ENCODE measurements around the gene OTOP2. TPM values are rescaled to one million over a fixed set of nuclear protein-coding genes. Genes with fewer than 3 reads are reported as not detected.

OTOP2 gene, protein sequence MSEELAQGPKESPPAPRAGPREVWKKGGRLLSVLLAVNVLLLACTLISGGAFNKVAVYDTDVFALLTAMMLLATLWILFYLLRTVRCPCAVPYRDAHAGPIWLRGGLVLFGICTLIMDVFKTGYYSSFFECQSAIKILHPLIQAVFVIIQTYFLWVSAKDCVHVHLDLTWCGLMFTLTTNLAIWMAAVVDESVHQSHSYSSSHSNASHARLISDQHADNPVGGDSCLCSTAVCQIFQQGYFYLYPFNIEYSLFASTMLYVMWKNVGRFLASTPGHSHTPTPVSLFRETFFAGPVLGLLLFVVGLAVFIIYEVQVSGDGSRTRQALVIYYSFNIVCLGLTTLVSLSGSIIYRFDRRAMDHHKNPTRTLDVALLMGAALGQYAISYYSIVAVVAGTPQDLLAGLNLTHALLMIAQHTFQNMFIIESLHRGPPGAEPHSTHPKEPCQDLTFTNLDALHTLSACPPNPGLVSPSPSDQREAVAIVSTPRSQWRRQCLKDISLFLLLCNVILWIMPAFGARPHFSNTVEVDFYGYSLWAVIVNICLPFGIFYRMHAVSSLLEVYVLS
- total RNA-seq (2014; rRNA removed; shearing (Covaris generic)), result not detected in 2 replicates

DNA sequence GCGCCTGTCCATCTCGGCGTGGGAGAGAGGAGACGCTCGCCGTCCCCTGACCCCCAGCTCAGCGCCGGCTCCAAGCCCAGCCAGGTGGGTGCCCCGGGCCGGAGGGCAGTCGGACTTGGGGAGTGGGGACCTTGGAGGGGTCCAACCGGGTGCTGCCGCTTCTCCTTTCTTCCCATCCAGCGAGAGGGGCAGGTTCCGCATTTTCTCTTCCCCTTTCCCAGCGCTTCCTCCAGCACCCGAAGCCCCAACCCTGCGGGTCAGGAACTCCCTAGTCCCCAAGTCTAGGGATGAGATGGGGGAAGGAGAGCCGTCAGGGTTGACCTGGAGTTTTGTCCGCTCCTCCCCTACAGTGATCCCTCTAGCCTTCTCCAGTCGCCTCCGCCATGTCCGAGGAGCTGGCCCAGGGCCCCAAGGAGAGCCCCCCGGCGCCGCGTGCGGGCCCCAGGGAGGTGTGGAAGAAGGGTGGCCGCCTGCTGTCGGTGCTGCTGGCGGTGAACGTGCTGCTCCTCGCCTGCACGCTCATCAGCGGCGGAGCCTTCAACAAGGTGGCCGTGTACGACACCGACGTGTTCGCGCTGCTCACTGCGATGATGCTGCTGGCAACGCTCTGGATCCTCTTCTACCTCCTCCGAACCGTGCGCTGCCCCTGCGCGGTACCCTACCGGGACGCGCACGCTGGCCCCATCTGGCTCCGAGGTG lies at the start of gene OTOP2:
Gene OTOP2, plus strand, starts transcription at position 24 of the 699 bp plus-strand sequence. Its CDS starts 360 bp downstream, at position 384.
- Histone ChIP-seq H3K4me3 (no peak within 1 kb of the TSS), H3K4me1 (replicated peaks) (peaks cover 22% of the 10 kb centered on the region), H3K36me3 (no peaks in the 10 kb centered on the region), H3K27ac (no peak within 1 kb of the TSS), H3K9me3 (replicated peaks) (peaks cover 3% of the 10 kb centered on the region; the same call in 1 of the 2 replicates), H3K27me3 (replicated peaks) (peaks cover 92% of the 10 kb centered on the region)
- no peak for DNase-seq (ENCODE audit: low read depth in 1 of 2, low spot score in 2 of 2)

DNA sequence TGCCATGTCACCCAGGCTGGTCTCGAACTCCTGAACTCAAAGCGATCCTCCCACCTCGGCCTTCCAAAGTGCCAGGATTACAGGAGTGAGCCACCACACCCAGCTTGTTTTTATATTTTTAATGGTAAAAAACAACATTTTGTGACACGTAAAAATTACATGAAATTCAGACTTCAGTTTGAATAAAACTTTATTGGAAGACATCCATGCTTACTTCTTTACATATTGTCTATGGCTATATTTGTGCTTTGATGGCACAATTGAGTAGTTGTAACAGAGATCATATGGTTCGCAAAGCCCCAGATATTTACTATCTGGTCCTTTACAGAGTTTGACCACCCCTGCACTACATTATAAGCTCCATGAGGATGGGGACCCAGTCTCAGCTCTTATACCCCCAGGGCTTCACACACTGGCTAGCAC lies 49.4 kb upstream of the OTOP2 start:
- H3K9me3 ChIP-seq (replicated peaks), result no peaks in the 10 kb centered on the region
- no peak overlapping the region for H3K4me3 ChIP-seq
- peaks cover 5% of the 10 kb centered on the region for H3K27me3 ChIP-seq (replicated peaks)
- DNase-seq (ENCODE audit: low read depth in 1 of 2, low spot score in 2 of 2), result no peak
- H3K4me1 ChIP-seq (replicated peaks), result peaks cover 16% of the 10 kb centered on the region
- no peaks in the 10 kb centered on the region for H3K36me3 ChIP-seq
- no peak overlapping the region for H3K27ac ChIP-seq

DNA sequence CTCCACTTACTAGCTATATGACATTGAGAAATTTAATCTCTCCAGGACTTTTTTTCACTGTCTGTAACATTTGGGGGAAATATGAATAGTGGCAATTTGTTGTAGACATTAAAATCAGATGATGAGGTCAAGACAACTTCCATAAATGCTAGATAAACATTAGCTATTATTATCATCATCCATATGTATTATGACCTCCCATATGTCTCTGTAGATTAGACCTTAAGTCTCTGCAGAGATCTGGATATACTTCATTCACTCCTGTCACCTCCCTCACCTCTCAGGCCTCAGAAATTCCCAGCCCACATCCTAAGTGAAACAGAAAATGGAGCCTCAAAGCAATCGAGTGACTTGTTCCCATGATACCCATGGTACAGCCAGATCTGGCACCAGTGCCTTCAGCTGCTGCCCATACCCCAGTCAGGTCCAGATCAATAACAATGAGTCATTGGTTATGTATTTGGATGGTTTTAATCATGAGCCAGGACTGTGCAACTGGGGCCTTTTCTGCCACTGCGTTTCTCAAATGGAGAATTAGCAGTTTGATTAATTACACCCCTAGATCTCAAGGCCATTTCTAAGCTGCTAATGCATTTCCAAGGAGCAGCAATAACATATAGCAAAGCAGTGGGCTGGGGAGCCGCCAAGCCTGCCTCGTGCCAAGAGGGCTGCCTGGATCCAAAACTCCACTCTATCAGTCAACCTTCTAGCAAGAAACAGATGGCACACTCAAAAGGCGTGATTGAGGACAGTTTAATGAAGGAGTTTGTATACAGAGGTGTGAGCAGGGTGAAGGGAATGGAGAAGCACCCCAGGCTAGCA lies 48.7 kb upstream of the OTOP2 start:
- DNase-seq (ENCODE audit: low read depth in 1 of 2, low spot score in 2 of 2), result no peak
- Histone ChIP-seq H3K4me1 (replicated peaks) (peaks cover 16% of the 10 kb centered on the region), H3K4me3 (no peak overlapping the region), H3K27me3 (replicated peaks) (peaks cover 13% of the 10 kb centered on the region), H3K9me3 (replicated peaks) (no peaks in the 10 kb centered on the region), H3K36me3 (no peaks in the 10 kb centered on the region), H3K27ac (no peak overlapping the region)

DNA sequence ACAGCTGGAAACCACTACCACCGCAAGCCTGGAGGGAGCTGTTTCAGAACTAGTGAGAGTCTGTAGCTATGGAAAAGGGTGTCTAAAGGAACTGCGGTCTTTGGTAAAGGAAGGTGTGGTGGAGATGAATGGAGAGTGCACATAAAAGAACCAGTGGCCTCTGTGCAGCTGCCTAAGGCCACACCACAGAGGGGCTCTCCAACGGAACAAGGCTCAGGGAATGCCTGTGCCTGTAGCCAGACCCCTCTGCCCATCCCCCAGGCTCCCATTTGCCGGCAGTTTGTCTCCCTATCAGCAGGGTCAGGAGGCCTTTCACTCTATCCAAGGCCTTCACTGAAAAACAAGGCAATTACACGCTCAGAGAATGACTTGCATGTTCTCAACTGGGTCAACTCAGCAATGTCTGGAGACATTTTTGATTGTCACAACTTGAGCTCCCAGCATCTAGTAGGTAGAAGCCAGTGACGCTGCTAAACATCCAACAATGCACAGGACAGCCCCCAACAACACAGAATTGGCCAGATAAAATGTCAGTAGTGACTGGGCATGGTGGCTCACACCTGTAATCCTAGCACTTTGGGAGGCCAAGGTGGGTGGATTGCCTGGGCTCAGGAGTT lies 48.0 kb upstream of the OTOP2 start:
- DNase-seq (ENCODE audit: low read depth in 1 of 2, low spot score in 2 of 2), result no peak
- no peaks in the 10 kb centered on the region for H3K9me3 ChIP-seq (replicated peaks)
- no peaks in the 10 kb centered on the region for H3K36me3 ChIP-seq
- peaks cover 20% of the 10 kb centered on the region for H3K27me3 ChIP-seq (replicated peaks)
- peaks cover 16% of the 10 kb centered on the region for H3K4me1 ChIP-seq (replicated peaks)
- H3K27ac ChIP-seq, result no peak overlapping the region
- H3K4me3 ChIP-seq, result no peak overlapping the region

DNA sequence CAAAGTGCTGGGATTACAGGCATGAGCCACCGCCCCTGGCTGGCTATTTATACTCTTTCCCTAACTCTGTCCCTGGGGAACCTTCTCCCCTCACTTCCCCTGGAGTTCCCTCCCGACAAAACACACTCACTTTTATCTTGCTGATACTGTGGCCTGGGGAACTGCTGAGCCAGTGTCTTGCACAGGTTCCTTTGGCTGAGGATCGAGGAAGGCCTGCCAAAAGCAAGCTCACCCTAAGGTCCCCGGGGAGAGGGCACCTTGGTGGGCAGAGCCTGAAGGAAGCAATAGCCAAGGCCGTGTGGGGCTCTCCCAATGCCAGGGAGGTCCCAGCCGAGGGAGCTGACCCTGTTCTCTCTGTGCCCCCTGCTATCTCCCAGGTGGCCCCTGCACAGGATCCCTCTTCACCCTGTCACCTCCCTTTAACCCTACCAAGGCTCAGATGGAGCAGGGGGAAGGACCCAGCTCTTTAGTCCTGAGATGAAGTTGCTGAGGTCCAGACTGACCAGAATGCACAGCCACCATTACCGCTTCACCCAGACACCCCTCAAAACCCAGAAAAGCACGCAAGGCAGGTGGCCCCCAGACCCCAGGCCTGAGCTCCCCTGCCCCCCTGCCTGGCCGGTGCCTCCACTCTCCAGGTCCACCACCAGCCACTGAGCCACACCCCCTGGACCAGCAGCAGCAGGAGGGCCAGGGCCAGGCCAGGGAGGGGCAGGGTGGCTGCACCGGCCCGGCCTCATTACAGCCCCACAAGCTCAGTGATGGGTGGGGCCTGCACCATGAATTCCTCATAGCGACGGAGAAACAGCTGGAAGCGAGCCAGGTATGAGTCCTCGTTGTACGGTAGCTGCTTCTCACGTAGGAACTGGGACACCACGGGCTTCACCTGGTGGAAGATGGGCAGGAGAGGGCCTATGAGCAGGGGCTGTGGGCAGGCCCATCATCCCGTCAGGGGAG lies 46.2 kb upstream of the OTOP2 start:
- Histone ChIP-seq H3K4me3 (no peak overlapping the region), H3K4me1 (replicated peaks) (peaks cover 6% of the 10 kb centered on the region), H3K27ac (no peak overlapping the region), H3K27me3 (replicated peaks) (peaks cover 32% of the 10 kb centered on the region), H3K36me3 (no peaks in the 10 kb centered on the region), H3K9me3 (replicated peaks) (no peaks in the 10 kb centered on the region)
- no peak for DNase-seq (ENCODE audit: low read depth in 1 of 2, low spot score in 2 of 2)

DNA sequence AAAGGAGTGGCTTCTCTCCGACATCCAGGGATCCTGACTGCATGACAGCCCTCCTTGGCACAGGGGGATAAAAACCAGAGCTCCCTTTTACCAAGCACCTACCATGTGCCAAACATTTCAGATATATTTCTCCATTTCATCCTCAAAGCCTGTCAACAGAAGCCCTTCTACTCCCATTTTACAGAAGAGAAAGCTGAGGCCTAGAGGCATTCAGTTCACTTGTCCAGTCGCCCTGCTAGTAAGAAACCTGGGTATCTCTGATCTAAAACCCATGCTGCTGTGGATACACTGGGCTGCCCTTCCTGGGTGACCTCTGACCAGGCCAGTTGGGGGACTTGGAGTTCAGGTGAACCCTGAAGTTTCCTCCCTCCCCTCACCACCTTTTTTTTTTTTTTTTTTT lies 45.4 kb upstream of the OTOP2 start:
- Histone ChIP-seq H3K9me3 (replicated peaks) (no peaks in the 10 kb centered on the region), H3K4me3 (no peak overlapping the region), H3K27ac (no peak overlapping the region), H3K36me3 (no peaks in the 10 kb centered on the region), H3K27me3 (replicated peaks) (peaks cover 40% of the 10 kb centered on the region), H3K4me1 (replicated peaks) (peaks cover 5% of the 10 kb centered on the region)
- no peak for DNase-seq (ENCODE audit: low read depth in 1 of 2, low spot score in 2 of 2)

DNA sequence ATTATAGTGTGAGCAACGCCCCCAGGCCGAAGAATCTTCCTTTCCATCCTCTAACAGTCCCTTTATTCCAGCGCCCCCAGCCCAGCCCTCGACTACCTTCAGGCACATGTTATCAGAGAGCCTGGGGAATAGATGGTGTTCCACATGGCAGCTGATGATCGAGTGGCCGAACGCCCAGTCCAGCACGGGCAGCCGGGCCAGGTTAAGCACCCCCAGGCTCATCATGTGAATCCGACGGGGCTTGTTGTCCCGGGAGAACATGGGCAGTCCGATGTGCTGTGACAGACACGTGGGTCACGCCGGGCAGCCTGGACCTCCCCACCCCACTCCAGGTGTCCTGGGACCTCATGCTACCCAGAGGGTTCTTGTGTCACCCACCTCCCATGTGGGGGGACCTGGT lies 44.8 kb upstream of the OTOP2 start:
- H3K9me3 ChIP-seq (replicated peaks), result no peaks in the 10 kb centered on the region
- no peak for DNase-seq (ENCODE audit: low read depth in 1 of 2, low spot score in 2 of 2)
- H3K4me1 ChIP-seq (replicated peaks), result no peaks in the 10 kb centered on the region
- H3K4me3 ChIP-seq, result no peak overlapping the region
- H3K27ac ChIP-seq, result no peak overlapping the region
- H3K27me3 ChIP-seq (replicated peaks), result peaks cover 46% of the 10 kb centered on the region
- H3K36me3 ChIP-seq, result no peaks in the 10 kb centered on the region

DNA sequence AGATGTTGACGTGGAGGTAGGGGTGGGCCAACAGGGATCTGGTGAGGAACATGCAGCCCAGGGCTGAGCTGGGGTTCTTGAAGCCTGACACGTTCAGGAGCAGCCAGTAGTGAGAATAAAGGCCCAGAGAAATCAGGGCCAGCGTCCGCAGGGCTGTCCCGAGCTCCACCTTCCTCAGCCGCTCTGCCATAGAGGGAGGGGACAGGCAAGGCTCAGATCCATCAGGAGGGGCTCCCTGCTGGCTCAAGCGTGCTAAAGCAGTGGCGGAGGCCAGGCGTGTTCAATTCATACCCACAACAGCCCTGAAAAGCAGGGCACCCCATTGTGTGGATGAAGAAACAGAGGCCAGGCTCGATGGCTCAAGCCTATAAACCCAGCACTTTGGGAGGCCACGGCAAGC lies 43.0 kb upstream of the OTOP2 start:
- no peaks in the 10 kb centered on the region for H3K4me1 ChIP-seq (replicated peaks)
- no peak overlapping the region for H3K4me3 ChIP-seq
- H3K36me3 ChIP-seq, result no peaks in the 10 kb centered on the region
- DNase-seq (ENCODE audit: low read depth in 1 of 2, low spot score in 2 of 2), result no peak
- H3K9me3 ChIP-seq (replicated peaks), result no peaks in the 10 kb centered on the region
- no peak overlapping the region for H3K27ac ChIP-seq
- H3K27me3 ChIP-seq (replicated peaks), result peaks cover 60% of the 10 kb centered on the region

DNA sequence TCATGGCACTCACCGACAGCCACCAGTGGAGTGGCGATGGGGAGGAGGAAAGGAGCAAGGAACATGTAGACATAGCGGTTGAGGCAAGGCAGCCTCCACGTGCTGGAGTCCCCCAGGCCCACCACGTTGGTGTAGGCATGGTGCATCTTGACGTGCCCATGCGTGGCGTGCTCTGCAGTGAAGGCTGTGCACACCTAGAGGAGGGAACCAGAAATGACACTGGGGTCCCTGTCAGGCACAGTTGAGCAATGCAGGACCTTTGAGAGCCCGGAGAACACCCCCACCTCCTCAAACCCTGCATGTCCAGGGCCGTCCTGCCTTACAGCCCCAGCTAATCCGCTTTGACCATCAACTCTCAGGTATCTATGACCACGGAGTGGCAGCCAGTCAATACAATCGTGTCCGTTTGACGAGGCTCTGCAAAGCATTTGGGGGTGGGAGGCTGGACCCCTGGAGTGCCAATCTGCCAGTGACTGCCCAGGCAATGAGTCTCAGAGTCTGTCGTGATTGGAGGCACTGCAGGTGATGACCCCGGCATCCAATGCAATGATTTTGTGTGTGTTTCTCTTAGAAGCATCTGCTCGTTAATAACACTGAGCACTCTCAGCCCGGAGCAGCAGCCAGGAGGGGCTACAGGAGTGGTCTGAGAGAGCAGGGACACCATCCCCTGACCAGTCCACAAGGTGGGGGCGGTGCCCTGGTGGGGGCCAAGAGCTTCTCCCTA lies 41.4 kb upstream of the OTOP2 start:
- Histone ChIP-seq H3K4me3 (no peak overlapping the region), H3K4me1 (replicated peaks) (no peaks in the 10 kb centered on the region), H3K36me3 (no peaks in the 10 kb centered on the region), H3K9me3 (replicated peaks) (no peaks in the 10 kb centered on the region), H3K27me3 (replicated peaks) (peaks cover 74% of the 10 kb centered on the region), H3K27ac (no peak overlapping the region)
- peak in 1 of 2 experiments; percentile 49 for DNase-seq (ENCODE audit: low read depth in 1 of 2, low spot score in 2 of 2)

DNA sequence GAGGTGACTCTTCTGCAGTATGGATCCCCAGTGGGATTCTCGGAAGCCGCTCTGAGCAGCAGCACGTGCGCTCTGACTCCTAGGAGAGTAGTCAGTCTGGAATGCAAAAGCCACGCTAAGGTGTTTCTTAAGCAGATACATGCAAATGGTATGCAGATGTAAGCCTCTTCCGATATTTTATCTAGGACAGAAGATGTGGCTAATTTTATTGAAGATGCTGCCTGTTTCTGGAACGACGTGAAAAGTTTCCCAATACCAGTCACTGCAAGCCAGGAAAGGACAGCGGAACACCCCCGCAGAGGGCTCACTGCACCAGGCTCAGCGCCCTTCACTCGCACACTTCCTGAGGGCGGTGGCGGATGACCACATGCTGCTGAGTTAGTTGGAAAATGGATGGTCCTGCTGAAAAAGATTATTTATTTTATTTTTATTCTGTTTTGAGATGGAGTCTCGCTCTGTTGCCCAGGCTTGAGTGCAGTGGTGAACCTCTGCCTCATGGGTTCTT lies 40.8 kb upstream of the OTOP2 start:
- H3K27me3 ChIP-seq (replicated peaks), result peaks cover 80% of the 10 kb centered on the region
- DNase-seq (ENCODE audit: low read depth in 1 of 2, low spot score in 2 of 2), result no peak

DNA sequence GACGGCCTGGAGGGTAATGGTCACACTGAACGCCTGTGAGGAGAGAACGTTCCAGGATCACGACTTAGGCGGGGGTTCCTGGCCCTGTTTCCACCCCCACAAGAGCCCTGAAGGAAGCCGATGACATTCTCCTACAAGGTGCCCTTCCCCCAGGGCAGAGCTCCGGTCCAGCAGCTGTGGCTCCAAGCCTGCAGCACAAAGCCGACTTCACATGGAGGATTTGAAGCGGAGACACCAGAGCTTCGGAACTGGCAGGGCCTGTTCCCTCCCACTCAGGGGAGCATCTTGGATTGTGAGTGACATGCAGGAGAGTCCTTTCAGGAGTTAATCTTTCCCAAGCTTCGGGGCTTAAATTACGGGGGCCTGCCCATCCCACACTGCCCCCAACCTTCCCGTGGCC lies 35.6 kb upstream of the OTOP2 start:
- Histone ChIP-seq H3K9me3 (replicated peaks) (no peaks in the 10 kb centered on the region; the same call in 1 of the 2 replicates), H3K4me1 (replicated peaks) (no peaks in the 10 kb centered on the region), H3K27ac (no peak overlapping the region), H3K4me3 (no peak overlapping the region), H3K27me3 (replicated peaks) (peaks cover 88% of the 10 kb centered on the region), H3K36me3 (no peaks in the 10 kb centered on the region)
- no peak for DNase-seq (ENCODE audit: low read depth in 1 of 2, low spot score in 2 of 2)

More for the DNA sequence above, 40.8 kb upstream of the OTOP2 start:
- Histone ChIP-seq H3K4me1 (replicated peaks) (no peaks in the 10 kb centered on the region), H3K36me3 (no peaks in the 10 kb centered on the region), H3K27ac (no peak overlapping the region), H3K4me3 (no peak overlapping the region), H3K9me3 (replicated peaks) (no peaks in the 10 kb centered on the region)

DNA sequence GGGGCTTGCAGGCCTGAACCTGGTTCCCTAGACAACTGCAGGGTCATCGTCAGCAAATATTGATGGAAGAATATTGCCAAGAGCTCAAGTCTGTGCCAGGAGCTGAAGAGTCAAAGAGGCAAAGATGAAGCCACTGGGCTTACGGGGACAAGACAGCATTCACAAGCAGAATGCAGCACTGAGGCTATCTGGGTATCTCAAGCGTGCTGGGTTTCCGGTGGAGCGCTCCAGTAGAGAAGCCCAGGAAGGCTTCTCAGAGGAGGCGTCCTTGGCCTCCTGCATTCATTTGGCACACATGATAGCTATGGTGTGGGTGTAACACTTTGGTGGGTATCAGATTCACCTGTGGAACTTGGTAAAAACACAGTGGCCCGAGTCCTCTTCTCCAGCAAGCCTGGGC lies 33.5 kb upstream of the OTOP2 start:
- Histone ChIP-seq H3K27me3 (replicated peaks) (peaks cover 90% of the 10 kb centered on the region), H3K27ac (no peak overlapping the region)

More for the DNA sequence above, 33.5 kb upstream of the OTOP2 start:
- Histone ChIP-seq H3K36me3 (no peaks in the 10 kb centered on the region), H3K9me3 (replicated peaks) (no peaks in the 10 kb centered on the region; the same call in 1 of the 2 replicates), H3K4me3 (no peak overlapping the region), H3K4me1 (replicated peaks) (no peaks in the 10 kb centered on the region)
- DNase-seq (ENCODE audit: low read depth in 1 of 2, low spot score in 2 of 2), result no peak
